Loucy (cell line): Measurements from ENCODE around the gene FA2H.

Source experiments
- H2AFZ ChIP-seq: fragments of 200-600 bp; sonication (generic); 2 replicates; pipeline ENCODE4 v1.6.0; 2016; ENCODE audit warnings: antibody characterized with exemption, mild to moderate bottlenecking, low read length, moderate library complexity
- H3F3A ChIP-seq: fragments of 200-600 bp; 2 replicates; pipeline ENCODE4 v1.6.0; 2016; ENCODE audit warnings: antibody characterized with exemption, low read depth, mild to moderate bottlenecking
- H3K27me3 ChIP-seq: fragments of 200-600 bp; sonication (generic); 2 replicates; pipeline ENCODE4 v1.6.1; 2014; ENCODE audit warnings: low read length, mild to moderate bottlenecking; ENCODE audit not compliant: insufficient read depth, poor library complexity, severe bottlenecking
- H3K36me3 ChIP-seq: fragments of 200-600 bp; sonication (generic); 2 replicates; pipeline ENCODE4 v1.6.1; 2016; ENCODE audit warnings: low read length; ENCODE audit not compliant: insufficient read depth
- H3K4me1 ChIP-seq: fragments of 200-600 bp; sonication (generic); 2 replicates; pipeline ENCODE4 v1.5.1; 2014; ENCODE audit warnings: low read length, mild to moderate bottlenecking; ENCODE audit not compliant: insufficient read depth, poor library complexity, severe bottlenecking
- H3K4me2 ChIP-seq: fragments of 200-600 bp; sonication (generic); 2 replicates; pipeline ENCODE4 v1.6.0; 2014; ENCODE audit warnings: antibody characterized with exemption, low read length, low read depth, mild to moderate bottlenecking; ENCODE audit not compliant: poor library complexity, severe bottlenecking
- H3K4me3 ChIP-seq: fragments of 200-600 bp; sonication (generic); 2 replicates; pipeline ENCODE4 v1.5.1; 2014; ENCODE audit warnings: low read length, mild to moderate bottlenecking, mixed read lengths; ENCODE audit not compliant: poor library complexity, severe bottlenecking
- H3K79me2 ChIP-seq: fragments of 200-600 bp; sonication (generic); 2 replicates; pipeline ENCODE4 v1.6.1; 2014; ENCODE audit warnings: low read length; ENCODE audit not compliant: insufficient read depth
- H3K9ac ChIP-seq: fragments of 200-600 bp; sonication (generic); 2 replicates; pipeline ENCODE4 v1.6.0; 2014; ENCODE audit warnings: mild to moderate bottlenecking, low read depth, low read length, moderate library complexity; ENCODE audit not compliant: poor library complexity, severe bottlenecking
- H3K9me2 ChIP-seq: fragments of 200-600 bp; sonication (generic); replicated peaks from 2 replicates; pipeline ENCODE4 v1.6.1; 2016; ENCODE audit warnings: low read depth, low read length, mixed read lengths
- H3K9me3 ChIP-seq: fragments of 200-600 bp; sonication (generic); 2 replicates; pipeline ENCODE4 v1.6.1; 2014; ENCODE audit warnings: mild to moderate bottlenecking, antibody characterized with exemption, low read length, low read depth; ENCODE audit not compliant: insufficient read depth
- H4K20me1 ChIP-seq: fragments of 200-600 bp; sonication (generic); 2 replicates; pipeline ENCODE4 v1.6.0; 2014; ENCODE audit warnings: antibody characterized with exemption, low read length, mild to moderate bottlenecking; ENCODE audit not compliant: insufficient read depth, poor library complexity, severe bottlenecking
- EZH2phosphoT487 ChIP-seq: fragments of 200-600 bp; IDR thresholded peaks from 2 replicates; pipeline ENCODE4 v1.6.1; 2018; ENCODE audit warnings: antibody characterized with exemption, mild to moderate bottlenecking, moderate library complexity, borderline replicate concordance
- TF ChIP-seq, protein P1 (sequence below): fragments of 200-600 bp; sonication (generic); conservative IDR thresholded peaks from 2 replicates; pipeline ENCODE4 v1.5.1; 2014; ENCODE audit warnings: mild to moderate bottlenecking, antibody characterized with exemption, low read length

Gene FA2H

DNA sequence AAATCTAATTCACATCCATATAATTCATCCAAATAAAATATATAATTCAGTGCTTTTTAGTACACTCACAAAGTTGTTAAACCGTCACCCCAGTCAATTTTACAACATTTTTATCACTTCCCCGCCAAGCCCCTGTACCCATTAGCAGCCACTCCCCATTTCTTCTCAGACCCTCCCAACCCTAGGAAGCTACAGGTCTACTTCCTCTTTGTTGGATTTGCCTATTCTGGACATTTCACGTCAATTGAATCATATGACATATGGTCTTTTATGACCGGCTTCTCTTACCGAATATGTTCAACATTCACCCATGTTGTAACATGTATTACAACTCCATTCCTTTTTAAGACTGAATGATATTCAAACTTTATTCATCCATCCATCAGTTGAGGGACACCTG is 54.0 kb downstream of the FA2H start:
- H3K4me3 ChIP-seq, result no peak overlapping the region
- H3K4me1 ChIP-seq, result no peaks in the 10 kb centered on the region
- H3K9ac ChIP-seq, result no peak overlapping the region
- no peaks in the 10 kb centered on the region for H3K9me3 ChIP-seq
- no peaks in the 10 kb centered on the region for H3K36me3 ChIP-seq
- no peak overlapping the region for H2AFZ ChIP-seq
- no peaks in the 10 kb centered on the region for H3K27me3 ChIP-seq
- no peaks in the 10 kb centered on the region for H3F3A ChIP-seq
- H4K20me1 ChIP-seq, result no peaks in the 10 kb centered on the region
- no peaks in the 10 kb centered on the region for H3K9me2 ChIP-seq
- H3K79me2 ChIP-seq, result no peaks in the 10 kb centered on the region
- TF ChIP-seq EZH2phosphoT487, result no peak
- TF ChIP-seq, protein P1, sequence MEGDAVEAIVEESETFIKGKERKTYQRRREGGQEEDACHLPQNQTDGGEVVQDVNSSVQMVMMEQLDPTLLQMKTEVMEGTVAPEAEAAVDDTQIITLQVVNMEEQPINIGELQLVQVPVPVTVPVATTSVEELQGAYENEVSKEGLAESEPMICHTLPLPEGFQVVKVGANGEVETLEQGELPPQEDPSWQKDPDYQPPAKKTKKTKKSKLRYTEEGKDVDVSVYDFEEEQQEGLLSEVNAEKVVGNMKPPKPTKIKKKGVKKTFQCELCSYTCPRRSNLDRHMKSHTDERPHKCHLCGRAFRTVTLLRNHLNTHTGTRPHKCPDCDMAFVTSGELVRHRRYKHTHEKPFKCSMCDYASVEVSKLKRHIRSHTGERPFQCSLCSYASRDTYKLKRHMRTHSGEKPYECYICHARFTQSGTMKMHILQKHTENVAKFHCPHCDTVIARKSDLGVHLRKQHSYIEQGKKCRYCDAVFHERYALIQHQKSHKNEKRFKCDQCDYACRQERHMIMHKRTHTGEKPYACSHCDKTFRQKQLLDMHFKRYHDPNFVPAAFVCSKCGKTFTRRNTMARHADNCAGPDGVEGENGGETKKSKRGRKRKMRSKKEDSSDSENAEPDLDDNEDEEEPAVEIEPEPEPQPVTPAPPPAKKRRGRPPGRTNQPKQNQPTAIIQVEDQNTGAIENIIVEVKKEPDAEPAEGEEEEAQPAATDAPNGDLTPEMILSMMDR, result no peak
- no peak overlapping the region for H3K4me2 ChIP-seq

GRCh38 chr16:74718741-74719610 is 55.6 kb downstream of the FA2H start:
- H3K9ac ChIP-seq, result no peak overlapping the region
- H3K9me3 ChIP-seq, result no peaks in the 10 kb centered on the region
- TF ChIP-seq EZH2phosphoT487, result no peak
- TF ChIP-seq, protein P1, result 0 out of 2 replicates have a peak, but pooled peaks have one; percentile 23
- H3K36me3 ChIP-seq, result no peaks in the 10 kb centered on the region
- H3K4me2 ChIP-seq, result no peak overlapping the region
- no peaks in the 10 kb centered on the region for H4K20me1 ChIP-seq
- no peak overlapping the region for H2AFZ ChIP-seq
- H3K4me1 ChIP-seq, result no peaks in the 10 kb centered on the region
- no peaks in the 10 kb centered on the region for H3K9me2 ChIP-seq
- H3K79me2 ChIP-seq, result no peaks in the 10 kb centered on the region
- H3F3A ChIP-seq, result no peaks in the 10 kb centered on the region
- H3K27me3 ChIP-seq, result no peaks in the 10 kb centered on the region
- no peak overlapping the region for H3K4me3 ChIP-seq

DNA sequence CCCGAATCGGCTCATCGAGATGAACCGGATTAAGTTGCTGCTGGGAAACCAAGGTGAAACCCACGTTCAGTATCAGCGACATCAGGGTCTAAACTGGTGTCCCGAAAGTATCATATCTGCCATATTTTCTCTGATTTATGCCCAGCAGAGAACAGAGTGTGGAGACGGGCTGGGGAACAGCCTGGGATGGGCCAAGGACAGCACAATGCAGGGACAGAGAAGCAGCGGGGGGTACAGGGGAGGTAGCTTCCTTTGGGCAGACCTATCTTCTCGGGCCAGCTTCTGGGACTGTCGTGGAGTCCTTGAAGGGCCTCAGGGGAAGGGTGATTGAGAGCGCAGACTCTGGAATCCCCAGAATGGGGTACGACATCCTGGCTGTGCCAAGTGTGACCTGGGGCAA is 56.5 kb downstream of the FA2H start:
- Histone ChIP-seq H3K36me3 (no peaks in the 10 kb centered on the region), H2AFZ (no peak overlapping the region), H3K9ac (no peak overlapping the region), H3K79me2 (no peaks in the 10 kb centered on the region), H3K9me3 (no peaks in the 10 kb centered on the region), H3F3A (no peaks in the 10 kb centered on the region), H4K20me1 (no peaks in the 10 kb centered on the region), H3K9me2 (no peaks in the 10 kb centered on the region), H3K4me3 (no peak overlapping the region), H3K27me3 (no peaks in the 10 kb centered on the region), H3K4me1 (no peaks in the 10 kb centered on the region), H3K4me2 (no peak overlapping the region)
- TF ChIP-seq EZH2phosphoT487, result no peak
- TF ChIP-seq, protein P1, result no peak
